GM12874 (cell line): ENCODE results near the gene CD2BP2.

ENCODE experiments used
- CTCF ChIP-seq: IDR thresholded peaks from 2 replicates; pipeline ENCODE4 v1.5.1; 2011; ENCODE audit warnings: low read depth, mild to moderate bottlenecking, control low read depth, low read length, moderate library complexity; ENCODE audit not compliant: insufficient read depth

Gene CD2BP2

GRCh38 chr16:30380072-30380802 lies 25.1 kb upstream of the CD2BP2 start:
- TF ChIP-seq CTCF: no peak

- TF ChIP-seq CTCF: no peak
Observed at GRCh38 chr16:30379158-30379783, 24.2 kb upstream of the CD2BP2 start.

GRCh38 chr16:30378236-30379157 lies 23.4 kb upstream of the CD2BP2 start:
- no peak for TF ChIP-seq CTCF

GRCh38 chr16:30377812-30378235 lies 22.7 kb upstream of the CD2BP2 start:
- TF ChIP-seq CTCF: no peak

GRCh38 chr16:30377050-30377811 lies 22.1 kb upstream of the CD2BP2 start:
- no peak for TF ChIP-seq CTCF

GRCh38 chr16:30376461-30376902 lies 21.4 kb upstream of the CD2BP2 start:
- no peak for TF ChIP-seq CTCF
